ENCODE data around the gene LIN54. TPM values are rescaled to one million over a fixed set of nuclear protein-coding genes. Genes with fewer than 3 reads are reported as not detected.
"Not testable (repeated sequence)": the region's sequence is repeated elsewhere in the genome, so short reads cannot be mapped to it uniquely, and the experiment has no call there.

The LIN54 gene
- total RNA-seq, 2 experiments from 2014 or later, result 47.6 to 48.9 TPM

DNA sequence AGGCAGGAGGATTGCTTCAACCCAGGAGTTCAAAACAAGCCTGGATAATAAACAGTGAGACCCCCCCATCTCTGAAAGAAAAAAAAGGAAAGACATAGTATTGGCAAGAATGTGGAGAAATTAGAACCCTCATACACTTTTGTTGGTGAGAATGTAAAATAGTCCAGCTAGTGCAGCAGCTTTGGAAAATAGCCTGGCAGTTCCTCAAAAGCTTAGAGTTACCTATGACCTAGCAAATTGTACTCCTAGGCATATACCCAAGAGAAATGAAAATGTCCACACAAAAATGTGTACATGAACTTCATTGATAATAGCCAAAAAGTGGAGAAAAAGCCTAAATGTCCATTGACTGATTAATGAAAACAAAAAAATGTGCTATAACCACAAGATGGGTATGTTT lies 88.8 kb downstream of the LIN54 start:
- POLR2A ChIA-PET, result interaction anchor here (1.3 kb wide), 1 partner anchor 15 kb away, joined by 4 read pairs; no protein-coding TSS in a partner anchor

DNA sequence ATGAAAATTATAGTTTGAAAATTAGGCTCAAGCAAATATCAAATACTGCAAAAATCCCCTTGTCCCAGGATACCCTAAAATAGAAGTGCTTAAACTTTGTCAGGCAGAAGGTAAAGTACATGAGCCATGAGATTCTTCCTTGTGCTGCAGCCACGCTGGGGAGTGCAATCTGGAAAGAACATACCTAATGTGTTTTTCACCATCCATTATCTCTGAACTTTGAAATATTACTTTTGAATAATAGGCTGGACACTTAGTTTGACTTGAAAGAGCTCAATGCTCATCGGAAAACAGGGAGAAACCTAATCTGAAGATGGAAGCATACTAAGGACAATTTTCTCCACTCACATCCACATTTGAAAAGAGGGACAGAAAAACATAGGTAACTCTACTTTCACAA lies 91.2 kb downstream of the LIN54 start:
- no TSS peak for BruUV-seq (replicated peaks)
- no peaks in the 10 kb centered on the region for H3K9me3 ChIP-seq (ENCODE audit: low read length)
- CTCF ChIA-PET (ENCODE audit: unreplicated experiment), result no interaction called here
- no peak overlapping the region for H3K4me3 ChIP-seq (ENCODE audit: low read depth, low read length, poor library complexity, severe bottlenecking)
- no peaks in the 10 kb centered on the region for H3K9me2 ChIP-seq (ENCODE audit: insufficient read depth, low read length)
- H4K20me1 ChIP-seq (ENCODE audit: insufficient read depth, low read length), result no peaks in the 10 kb centered on the region
- POLR2A ChIA-PET, result interaction anchor here (0.6 kb wide), 1 partner anchor 1168 kb away, joined by 3 read pairs; no protein-coding TSS in a partner anchor
- H3K36me3 ChIP-seq (ENCODE audit: insufficient read depth, low read length), result peaks cover 68% of the 10 kb centered on the region
- no peak for TF ChIP-seq EZH2phosphoT487 (IDR thresholded peaks at IDR 0.05; ENCODE audit: borderline replicate concordance, low read depth, low read length)
- no peak for TF ChIP-seq CTCF (conservative IDR thresholded peaks at IDR 0.05; ENCODE audit: low read length)
- no peaks in the 10 kb centered on the region for H3K79me2 ChIP-seq (ENCODE audit: insufficient read depth, low read depth, low read length)
- H2AFZ ChIP-seq (ENCODE audit: low read length), result no peak overlapping the region
- peaks cover 6% of the 10 kb centered on the region for H3K4me1 ChIP-seq (ENCODE audit: insufficient read depth, low read length, poor library complexity, severe bottlenecking)
- intact Hi-C loops (cut with micrococcal nuclease; ENCODE audit: unreplicated experiment), result no loop called here
- no peak overlapping the region for H3K4me2 ChIP-seq (ENCODE audit: low read length)
- no peak for DNase-seq (ENCODE audit: low spot score)
- no peak overlapping the region for H3K27ac ChIP-seq (ENCODE audit: low read depth, low read length, poor library complexity, severe bottlenecking)

More for the DNA sequence above, 88.8 kb downstream of the LIN54 start:
- Histone ChIP-seq H3K9me2 (ENCODE audit: insufficient read depth, low read length) (no peaks in the 10 kb centered on the region), H3K9me3 (ENCODE audit: low read length) (no peaks in the 10 kb centered on the region), H3K79me2 (ENCODE audit: insufficient read depth, low read depth, low read length) (peaks cover 5% of the 10 kb centered on the region; the same call in 1 of the 2 replicates), H3K4me3 (ENCODE audit: low read depth, low read length, poor library complexity, severe bottlenecking) (no peak overlapping the region), H3K4me1 (ENCODE audit: insufficient read depth, low read length, poor library complexity, severe bottlenecking) (peaks cover 6% of the 10 kb centered on the region), H3K4me2 (ENCODE audit: low read length) (no peak overlapping the region), H3K27ac (ENCODE audit: low read depth, low read length, poor library complexity, severe bottlenecking) (no peak overlapping the region), H4K20me1 (ENCODE audit: insufficient read depth, low read length) (no peaks in the 10 kb centered on the region), H3K36me3 (ENCODE audit: insufficient read depth, low read length) (peaks cover 76% of the 10 kb centered on the region), H2AFZ (ENCODE audit: low read length) (no peak overlapping the region)
- no peak for DNase-seq (ENCODE audit: low spot score)
- TF ChIP-seq CTCF (conservative IDR thresholded peaks at IDR 0.05; ENCODE audit: low read length), result no peak
- CTCF ChIA-PET (ENCODE audit: unreplicated experiment), result no interaction called here
- intact Hi-C loops (cut with micrococcal nuclease; ENCODE audit: unreplicated experiment), result no loop called here
- BruUV-seq (replicated peaks), result no TSS peak

DNA sequence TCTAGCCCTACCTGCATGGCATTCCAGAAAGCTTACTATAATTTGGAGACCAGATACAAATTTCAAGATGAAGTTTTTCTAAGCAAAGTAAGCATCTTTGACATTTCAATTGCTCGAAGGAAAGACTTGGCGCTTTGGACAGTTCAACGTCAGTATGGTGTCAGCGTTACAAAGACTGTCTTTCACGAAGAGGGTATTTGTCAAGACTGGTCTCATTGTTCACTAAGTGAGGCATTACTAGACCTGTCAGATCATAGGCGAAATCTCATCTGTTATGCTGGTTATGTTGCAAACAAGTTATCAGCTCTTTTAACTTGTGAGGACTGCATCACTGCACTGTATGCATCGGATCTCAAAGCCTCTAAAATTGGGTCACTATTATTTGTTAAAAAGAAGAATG lies 92.5 kb downstream of the LIN54 start:
- Histone ChIP-seq H3K9me2 (ENCODE audit: insufficient read depth, low read length) (no peaks in the 10 kb centered on the region), H3K79me2 (ENCODE audit: insufficient read depth, low read depth, low read length) (no peaks in the 10 kb centered on the region), H3K4me3 (ENCODE audit: low read depth, low read length, poor library complexity, severe bottlenecking) (no peak overlapping the region), H3K9me3 (ENCODE audit: low read length) (no peaks in the 10 kb centered on the region), H4K20me1 (ENCODE audit: insufficient read depth, low read length) (no peaks in the 10 kb centered on the region), H3K36me3 (ENCODE audit: insufficient read depth, low read length) (peaks cover 64% of the 10 kb centered on the region), H3K4me1 (ENCODE audit: insufficient read depth, low read length, poor library complexity, severe bottlenecking) (peaks cover 6% of the 10 kb centered on the region), H2AFZ (ENCODE audit: low read length) (no peak overlapping the region), H3K4me2 (ENCODE audit: low read length) (no peak overlapping the region), H3K27ac (ENCODE audit: low read depth, low read length, poor library complexity, severe bottlenecking) (no peak overlapping the region)
- DNase-seq (ENCODE audit: low spot score), result no peak
- TF ChIP-seq CTCF (conservative IDR thresholded peaks at IDR 0.05; ENCODE audit: low read length) (no peak), EZH2phosphoT487 (IDR thresholded peaks at IDR 0.05; ENCODE audit: borderline replicate concordance, low read depth, low read length) (no peak)
- CTCF ChIA-PET (ENCODE audit: unreplicated experiment), result no interaction called here
- intact Hi-C loops (cut with micrococcal nuclease; ENCODE audit: unreplicated experiment), result no loop called here
- POLR2A ChIA-PET, result interaction anchor here (1.0 kb wide), 1 partner anchor 88 kb away, joined by 3 read pairs; no protein-coding TSS in a partner anchor
- no TSS peak for BruUV-seq (replicated peaks)

DNA sequence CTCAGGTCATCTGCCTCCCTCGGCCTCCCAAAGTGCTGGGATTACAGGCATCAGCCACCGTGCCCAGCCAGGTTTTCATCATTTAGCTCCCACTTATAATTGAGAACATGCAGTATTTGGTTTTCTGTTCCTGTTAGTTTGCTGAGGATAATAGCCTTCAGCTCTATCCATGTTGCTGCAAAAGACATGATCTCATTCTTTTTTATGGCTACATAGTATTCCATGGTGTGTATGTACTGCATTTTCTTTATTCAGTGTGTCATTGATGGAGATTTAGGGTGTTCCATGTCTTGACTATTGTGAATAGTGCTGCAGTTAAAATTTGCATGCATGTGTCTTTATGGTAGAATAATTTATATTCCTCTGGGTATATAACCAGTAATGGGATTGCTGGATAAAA lies 96.7 kb downstream of the LIN54 start:
- intact Hi-C loops (cut with micrococcal nuclease; ENCODE audit: unreplicated experiment); H3K9me2 ChIP-seq (ENCODE audit: insufficient read depth, low read length); H2AFZ ChIP-seq (ENCODE audit: low read length); DNase-seq (ENCODE audit: low spot score); H3K4me1 ChIP-seq (ENCODE audit: insufficient read depth, low read length, poor library complexity, severe bottlenecking); H3K27ac ChIP-seq (ENCODE audit: low read depth, low read length, poor library complexity, severe bottlenecking); H3K4me2 ChIP-seq (ENCODE audit: low read length); H4K20me1 ChIP-seq (ENCODE audit: insufficient read depth, low read length); CTCF ChIA-PET (ENCODE audit: unreplicated experiment); H3K9me3 ChIP-seq (ENCODE audit: low read length); H3K4me3 ChIP-seq (ENCODE audit: low read depth, low read length, poor library complexity, severe bottlenecking); H3K79me2 ChIP-seq (ENCODE audit: insufficient read depth, low read depth, low read length); BruUV-seq (replicated peaks): not testable (repeated sequence)
- POLR2A ChIA-PET, result interaction anchor here (1.0 to 1.5 kb wide), 2 partner anchors 51 to 97 kb away, joined by 3 to 4 read pairs; partner anchors contain the start of gene LIN54
- H3K36me3 ChIP-seq (ENCODE audit: insufficient read depth, low read length), result peaks cover 71% of the 10 kb centered on the region

Data from OCI-LY7 (cell line).